IPS DF 4.7 (cell line): ENCODE measurements around the gene DAP3.
"Not testable (repeated sequence)": the region's sequence is repeated elsewhere in the genome, so short reads cannot be mapped to it uniquely, and the experiment has no call there.

ENCODE experiments used
- DNase-seq: peaks from one replicate; pipeline ENCODE4 v3.0.0-alpha.2; 2013; ENCODE audit warnings: low spot score; ENCODE audit errors: extremely low read depth

The DAP3 gene

GRCh38 chr1:155717041-155717440, 28.1 kb downstream of the DAP3 start:
- DNase-seq: no peak

- DNase-seq: not testable (repeated sequence)
Observed at GRCh38 chr1:155718524-155719115, 29.7 kb downstream of the DAP3 start.

DNA sequence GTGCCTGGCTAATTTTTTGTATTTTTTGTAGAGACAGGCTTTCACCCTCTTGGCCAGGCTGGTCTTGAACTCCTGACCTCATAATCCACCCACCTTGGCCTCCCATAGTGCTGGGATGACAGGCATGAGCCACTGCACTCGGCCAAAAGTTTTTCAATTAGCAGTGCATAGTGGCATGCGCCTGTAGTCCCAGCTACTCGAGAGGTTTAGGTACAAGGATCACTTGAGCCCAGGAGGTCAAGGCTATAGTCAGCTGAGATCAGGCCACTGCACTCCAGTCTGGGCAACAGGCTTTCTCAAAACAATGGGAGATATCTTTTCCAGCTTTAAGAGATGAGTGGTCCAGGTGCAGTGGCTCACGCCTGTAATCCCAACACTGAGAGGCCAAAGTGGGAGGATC, 30.8 kb downstream of the DAP3 start:
- DNase-seq: no peak

DNA sequence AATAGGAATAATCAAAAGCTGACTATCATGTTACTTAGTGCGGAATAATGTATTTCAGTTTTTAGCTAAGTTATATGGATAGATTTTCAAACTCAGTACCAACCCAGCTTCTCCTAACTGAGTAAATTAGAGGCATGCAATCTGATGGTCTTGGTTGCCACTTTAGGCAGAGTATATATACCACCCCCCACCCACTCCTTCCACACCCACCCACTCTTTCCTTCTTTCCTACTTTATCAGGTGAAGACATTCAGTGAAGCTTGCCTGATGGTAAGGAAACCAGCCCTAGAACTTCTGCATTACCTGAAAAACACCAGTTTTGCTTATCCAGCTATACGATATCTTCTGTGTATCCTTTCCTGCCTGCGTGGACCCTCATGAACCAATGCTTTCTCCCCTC, 36.3 kb downstream of the DAP3 start:
- DNase-seq: no peak

GRCh38 chr1:155729031-155729898, 40.4 kb downstream of the DAP3 start:
- DNase-seq: peak; percentile 51

GRCh38 chr1:155740995-155741394, 52.1 kb downstream of the DAP3 start:
- no peak for DNase-seq

DNA sequence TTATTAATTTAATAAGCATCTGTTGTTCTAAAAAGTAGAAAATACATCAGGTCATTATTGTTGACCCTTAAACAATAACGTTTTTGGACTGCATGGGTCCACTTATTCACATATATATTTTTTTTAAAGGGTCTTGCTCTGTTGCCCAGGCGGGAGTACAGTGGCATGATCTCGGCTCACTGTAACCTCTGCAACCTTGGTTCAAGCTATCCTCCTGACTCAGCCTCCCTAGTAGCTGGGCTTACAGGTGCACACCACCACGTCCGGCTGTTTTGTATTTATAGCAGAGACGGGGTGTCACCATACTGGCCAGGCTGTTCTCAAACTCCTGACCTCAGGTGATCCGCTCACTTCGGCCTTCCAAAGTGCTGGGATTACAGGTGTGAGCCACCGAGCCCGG, 53.0 kb downstream of the DAP3 start:
- no peak for DNase-seq

GRCh38 chr1:155744711-155745283, 55.9 kb downstream of the DAP3 start:
- no peak for DNase-seq

GRCh38 chr1:155745284-155746228, 56.7 kb downstream of the DAP3 start:
- peak; percentile 83 for DNase-seq

GRCh38 chr1:155747586-155747985, 58.7 kb downstream of the DAP3 start:
- not testable (repeated sequence) for DNase-seq

GRCh38 chr1:155748141-155748540, 59.2 kb downstream of the DAP3 start:
- DNase-seq: not testable (repeated sequence)

DNA sequence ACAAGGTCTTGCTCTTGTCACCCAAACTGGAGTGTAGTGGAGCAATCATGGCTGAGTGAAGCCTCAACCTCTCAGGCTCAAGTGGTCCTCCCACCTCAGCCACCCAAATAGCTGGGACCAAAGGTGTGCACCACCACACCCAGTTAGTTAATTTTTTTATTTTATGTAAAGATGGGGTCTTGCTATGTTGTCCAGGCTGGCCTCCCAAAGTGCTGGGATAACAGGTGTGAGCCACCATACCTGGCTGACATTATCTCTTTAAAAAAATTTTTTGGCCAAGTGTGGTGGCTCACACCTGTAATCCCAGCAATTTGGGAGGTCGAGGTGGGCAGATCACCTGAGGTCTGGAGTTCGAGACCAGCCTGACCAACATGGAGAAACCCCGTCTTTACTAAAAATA, 70.1 kb downstream of the DAP3 start:
- not testable (repeated sequence) for DNase-seq

GRCh38 chr1:155759966-155760630, 71.2 kb downstream of the DAP3 start:
- no peak for DNase-seq

DNA sequence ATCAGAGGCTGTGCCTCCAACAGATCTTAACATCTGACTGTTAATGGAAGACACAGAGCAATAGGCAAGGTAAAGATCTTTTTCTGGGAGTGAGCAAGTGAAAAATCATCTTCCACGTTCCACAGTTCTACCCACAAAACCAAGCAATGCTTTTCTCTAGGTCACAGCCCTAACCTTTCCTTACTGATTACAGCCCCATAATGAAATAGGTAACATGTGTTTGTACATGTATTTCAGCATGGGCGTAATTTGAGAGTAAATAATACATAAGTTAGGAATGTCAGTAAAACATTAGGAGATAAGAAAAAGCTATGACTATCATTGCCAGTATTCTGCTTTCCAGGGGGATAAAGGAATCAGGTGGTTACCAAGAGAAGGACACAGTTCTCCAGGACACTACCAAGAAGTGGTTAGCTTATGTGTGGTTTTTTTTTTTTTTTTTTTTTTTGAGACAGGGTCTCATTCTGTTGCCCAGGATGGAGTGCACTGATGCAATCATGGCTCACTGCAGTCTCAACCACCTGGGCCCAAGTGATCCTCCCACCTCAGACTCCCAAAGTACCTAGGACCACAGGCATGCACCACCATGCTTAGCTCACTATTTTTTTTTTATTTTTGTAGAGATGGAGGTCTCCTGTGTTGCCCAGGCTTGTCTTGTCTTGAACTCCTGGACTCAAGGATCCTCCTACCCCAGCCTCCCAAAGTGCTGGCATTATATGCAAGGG, 72.0 kb downstream of the DAP3 start:
- DNase-seq: no peak

DNA sequence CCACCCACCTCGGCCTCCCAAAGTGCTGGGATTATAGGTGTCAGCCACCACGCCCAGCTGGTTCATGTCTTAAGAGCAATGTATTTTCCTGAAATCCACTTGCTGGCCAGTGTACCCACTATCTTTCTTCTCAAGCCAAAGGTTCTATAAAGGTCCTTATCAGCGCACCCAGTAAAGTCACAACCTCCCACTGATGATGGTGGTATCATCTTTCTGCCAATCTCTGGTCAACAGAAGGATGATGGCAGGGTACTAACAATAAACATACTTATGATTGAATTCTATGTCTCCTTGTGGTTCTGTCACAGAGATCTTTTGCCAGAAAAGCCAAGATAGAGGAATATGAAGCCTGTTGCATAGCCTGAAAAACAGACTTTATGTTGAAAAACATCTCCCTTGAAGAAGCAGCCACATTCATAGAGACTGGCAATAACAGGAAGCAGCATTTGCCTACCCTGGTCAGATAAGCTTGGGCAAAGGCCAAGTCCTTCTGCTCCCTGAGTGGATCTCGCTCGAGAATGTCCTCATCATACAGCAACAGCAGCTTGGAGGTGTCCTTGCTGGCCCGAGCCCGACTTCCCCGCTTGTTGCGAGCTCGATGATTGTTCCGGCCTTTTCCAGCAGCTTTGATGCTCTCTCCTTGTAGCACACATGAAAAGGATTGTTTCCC, 73.0 kb downstream of the DAP3 start:
- no peak for DNase-seq

DNA sequence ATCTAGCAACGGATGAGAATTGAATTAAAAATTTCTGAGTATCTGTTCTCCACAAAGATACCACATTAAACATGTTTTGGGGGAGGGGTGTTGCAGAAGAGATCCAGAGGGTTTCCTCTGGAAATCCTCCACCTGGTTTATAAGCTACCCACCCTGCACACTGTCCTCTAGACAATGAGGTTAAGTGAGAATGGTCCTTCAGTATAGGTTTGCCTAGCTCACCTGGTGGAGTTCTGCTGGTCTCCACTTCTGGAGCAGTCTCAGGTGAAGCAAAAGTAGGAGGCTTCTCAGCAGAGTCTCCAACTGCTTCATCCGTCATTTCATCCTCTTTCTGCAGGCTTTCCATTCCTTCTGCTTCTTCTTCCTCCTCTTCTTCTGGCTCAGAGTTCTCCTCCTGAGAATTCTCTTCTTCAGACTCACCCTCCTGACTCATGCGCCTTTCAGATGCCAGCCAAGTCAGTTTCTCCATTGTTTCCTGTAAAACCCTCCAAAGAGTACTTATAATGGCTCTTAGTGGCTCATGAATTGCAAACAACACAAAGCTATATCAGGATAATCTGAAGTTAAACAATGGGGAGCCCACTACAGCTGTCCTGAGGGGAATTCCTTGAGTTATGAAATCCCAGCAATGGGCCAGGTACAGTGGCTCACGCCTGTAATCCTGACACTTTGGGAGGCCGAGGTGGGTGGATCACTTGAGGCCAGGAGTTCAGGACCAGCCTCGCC, 74.4 kb downstream of the DAP3 start:
- DNase-seq: not testable (repeated sequence)

- DNase-seq: not testable (repeated sequence)
Observed at GRCh38 chr1:155763989-155764388, 75.1 kb downstream of the DAP3 start.

GRCh38 chr1:155767399-155767989, 78.6 kb downstream of the DAP3 start:
- not testable (repeated sequence) for DNase-seq

DNA sequence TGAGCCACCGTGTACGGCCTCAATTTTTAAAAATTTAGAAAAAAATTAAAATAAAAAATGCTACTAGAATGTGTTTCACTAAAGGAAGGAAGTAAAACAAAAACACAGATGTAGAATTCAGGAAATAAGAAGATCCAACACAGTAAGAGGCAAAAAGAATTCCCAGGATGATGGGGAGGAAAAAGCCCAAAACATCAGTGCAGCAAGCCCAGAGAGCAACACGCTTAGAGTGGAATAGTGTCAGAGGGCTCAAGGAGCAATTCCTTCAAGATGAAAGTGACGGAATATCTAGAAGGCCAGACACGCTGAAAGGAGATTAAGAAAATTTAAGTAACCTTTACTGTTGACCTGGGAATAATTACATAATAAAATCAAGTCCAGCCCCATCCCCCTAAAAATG, 80.4 kb downstream of the DAP3 start:
- no peak for DNase-seq
